K562 (cell line): Measurements from ENCODE around the gene PRSS53.
"Not testable (repeated sequence)": the region's sequence is repeated elsewhere in the genome, so short reads cannot be mapped to it uniquely, and the experiment has no call there.

Source experiments
- GATA2 ChIP-seq: sonication (generic); formaldehyde crosslinking; IDR thresholded peaks from 2 replicates; pipeline ENCODE4 v1.4.0; 2020; ENCODE audit warnings: mild to moderate bottlenecking, missing genetic modification reagents
- NR3C1 ChIP-seq: sonication (generic); formaldehyde crosslinking; IDR thresholded peaks from 2 replicates; pipeline ENCODE4 v1.8.1; 2022; ENCODE audit warnings: missing genetic modification reagents
- RBM22 ChIP-seq: fragments of 200-400 bp; formaldehyde crosslinking; IDR thresholded peaks from 2 replicates; pipeline ENCODE4 v1.6.1; 2018; ENCODE audit warnings: low read length, low read depth; ENCODE audit not compliant: poor library complexity, severe bottlenecking
- RFX5 ChIP-seq: IDR thresholded peaks from 2 replicates; pipeline ENCODE4 v1.6.1; 2011; ENCODE audit warnings: low read depth, mild to moderate bottlenecking, improper control_type of control experiment, low read length
- TARDBP ChIP-seq: fragments of 450-650 bp; IDR thresholded peaks from 2 replicates; pipeline ENCODE4 v1.6.1; 2016
- ZKSCAN1 ChIP-seq: fragments of 150-350 bp; IDR thresholded peaks from 2 replicates; pipeline ENCODE4 v1.6.1; 2016; ENCODE audit warnings: low read depth, low read length
- ZSCAN29 ChIP-seq: fragments of 450-650 bp; IDR thresholded peaks from 2 replicates; pipeline ENCODE4 v1.6.1; 2017
- TF ChIP-seq, protein P1 (sequence below), 3 experiments: IDR thresholded peaks in 2 of 3; conservative IDR thresholded peaks in 1 of 3; 2 replicates each; pipeline ENCODE4 v1.5.1; 2011 to 2012; ENCODE audit warnings: low read length in 3 of 3, mild to moderate bottlenecking in 3 of 3, control low read depth in 2 of 3, improper control_type of control experiment in 1 of 3, inconsistent platforms in 1 of 3, low read depth in 1 of 3, mixed read lengths in 1 of 3, moderate library complexity in 1 of 3; ENCODE audit not compliant: insufficient read depth in 2 of 3
- TF ChIP-seq, protein P2 (sequence below): sonication (generic); formaldehyde crosslinking; IDR thresholded peaks from 2 replicates; pipeline ENCODE4 v1.9.0; 2022; ENCODE audit warnings: mild to moderate bottlenecking, missing genetic modification reagents
- TF ChIP-seq, protein P3 (sequence below): sonication (generic); formaldehyde crosslinking; IDR thresholded peaks from 2 replicates; pipeline ENCODE4 v1.8.1; 2023; ENCODE audit warnings: mild to moderate bottlenecking, missing genetic modification reagents
- TF ChIP-seq, protein P4 (sequence below): sonication (generic); formaldehyde crosslinking; IDR thresholded peaks from 2 replicates; pipeline ENCODE4 v1.8.1; 2023; ENCODE audit warnings: mild to moderate bottlenecking, missing genetic modification reagents
- TF ChIP-seq, protein P5 (sequence below), 2 experiments: fragments of 450-650 bp; formaldehyde crosslinking in 1 of 2; IDR thresholded peaks; 2 replicates each; pipeline versions ENCODE4 v1.4.0 to v1.6.1; 2014 to 2020; ENCODE audit warnings: mild to moderate bottlenecking in 2 of 2, borderline replicate concordance in 1 of 2, low read depth in 1 of 2

DNA sequence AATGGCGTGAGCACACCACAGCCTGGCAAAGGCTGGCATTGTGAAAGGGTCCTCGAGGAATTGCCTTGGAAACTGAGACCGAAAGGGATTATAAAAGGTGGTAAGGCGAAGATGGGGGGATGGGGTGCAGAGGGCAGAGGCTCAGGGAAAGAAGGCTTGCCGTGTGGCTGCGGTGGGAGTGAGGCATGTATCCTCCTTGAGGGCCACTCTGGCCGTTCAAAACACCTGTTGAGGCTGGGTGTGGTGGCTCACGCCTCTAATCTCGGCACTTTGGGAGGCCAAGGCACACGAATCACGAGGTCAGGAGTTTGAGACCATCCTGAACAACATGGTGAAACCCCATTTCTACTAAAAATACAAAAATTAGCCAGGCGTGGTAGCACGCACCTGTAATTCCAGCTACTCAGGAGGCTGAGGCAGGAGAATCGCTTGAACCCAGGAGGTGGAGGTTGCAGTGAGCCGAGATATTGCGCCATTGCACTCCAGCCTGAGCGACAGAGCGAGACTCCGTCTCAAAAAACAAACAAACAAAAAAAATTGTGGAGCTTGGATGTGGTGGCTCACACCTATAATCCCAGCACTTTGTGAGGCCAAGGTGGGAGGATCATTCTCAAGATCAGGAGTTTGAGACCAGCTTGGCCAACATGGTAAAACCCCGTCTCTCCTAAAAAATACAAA, 48.2 kb upstream of the PRSS53 start:
- not testable (repeated sequence) for TF ChIP-seq GATA2 (CRISPR knock-in tag); NR3C1; ZKSCAN1; RBM22; ZSCAN29; RFX5; TARDBP
- TF ChIP-seq, protein P1, sequence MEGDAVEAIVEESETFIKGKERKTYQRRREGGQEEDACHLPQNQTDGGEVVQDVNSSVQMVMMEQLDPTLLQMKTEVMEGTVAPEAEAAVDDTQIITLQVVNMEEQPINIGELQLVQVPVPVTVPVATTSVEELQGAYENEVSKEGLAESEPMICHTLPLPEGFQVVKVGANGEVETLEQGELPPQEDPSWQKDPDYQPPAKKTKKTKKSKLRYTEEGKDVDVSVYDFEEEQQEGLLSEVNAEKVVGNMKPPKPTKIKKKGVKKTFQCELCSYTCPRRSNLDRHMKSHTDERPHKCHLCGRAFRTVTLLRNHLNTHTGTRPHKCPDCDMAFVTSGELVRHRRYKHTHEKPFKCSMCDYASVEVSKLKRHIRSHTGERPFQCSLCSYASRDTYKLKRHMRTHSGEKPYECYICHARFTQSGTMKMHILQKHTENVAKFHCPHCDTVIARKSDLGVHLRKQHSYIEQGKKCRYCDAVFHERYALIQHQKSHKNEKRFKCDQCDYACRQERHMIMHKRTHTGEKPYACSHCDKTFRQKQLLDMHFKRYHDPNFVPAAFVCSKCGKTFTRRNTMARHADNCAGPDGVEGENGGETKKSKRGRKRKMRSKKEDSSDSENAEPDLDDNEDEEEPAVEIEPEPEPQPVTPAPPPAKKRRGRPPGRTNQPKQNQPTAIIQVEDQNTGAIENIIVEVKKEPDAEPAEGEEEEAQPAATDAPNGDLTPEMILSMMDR (IDR thresholded peaks at IDR 0.05 in 2 of 3, conservative IDR thresholded peaks at IDR 0.05 in 1 of 3; ENCODE audit: insufficient read depth in 2 of 3, low read depth in 1 of 3, low read length in 3 of 3), result not testable (repeated sequence)
- TF ChIP-seq, protein P2, sequence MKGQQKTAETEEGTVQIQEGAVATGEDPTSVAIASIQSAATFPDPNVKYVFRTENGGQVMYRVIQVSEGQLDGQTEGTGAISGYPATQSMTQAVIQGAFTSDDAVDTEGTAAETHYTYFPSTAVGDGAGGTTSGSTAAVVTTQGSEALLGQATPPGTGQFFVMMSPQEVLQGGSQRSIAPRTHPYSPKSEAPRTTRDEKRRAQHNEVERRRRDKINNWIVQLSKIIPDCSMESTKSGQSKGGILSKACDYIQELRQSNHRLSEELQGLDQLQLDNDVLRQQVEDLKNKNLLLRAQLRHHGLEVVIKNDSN (CRISPR knock-in tag), result not testable (repeated sequence)
- TF ChIP-seq, protein P3, sequence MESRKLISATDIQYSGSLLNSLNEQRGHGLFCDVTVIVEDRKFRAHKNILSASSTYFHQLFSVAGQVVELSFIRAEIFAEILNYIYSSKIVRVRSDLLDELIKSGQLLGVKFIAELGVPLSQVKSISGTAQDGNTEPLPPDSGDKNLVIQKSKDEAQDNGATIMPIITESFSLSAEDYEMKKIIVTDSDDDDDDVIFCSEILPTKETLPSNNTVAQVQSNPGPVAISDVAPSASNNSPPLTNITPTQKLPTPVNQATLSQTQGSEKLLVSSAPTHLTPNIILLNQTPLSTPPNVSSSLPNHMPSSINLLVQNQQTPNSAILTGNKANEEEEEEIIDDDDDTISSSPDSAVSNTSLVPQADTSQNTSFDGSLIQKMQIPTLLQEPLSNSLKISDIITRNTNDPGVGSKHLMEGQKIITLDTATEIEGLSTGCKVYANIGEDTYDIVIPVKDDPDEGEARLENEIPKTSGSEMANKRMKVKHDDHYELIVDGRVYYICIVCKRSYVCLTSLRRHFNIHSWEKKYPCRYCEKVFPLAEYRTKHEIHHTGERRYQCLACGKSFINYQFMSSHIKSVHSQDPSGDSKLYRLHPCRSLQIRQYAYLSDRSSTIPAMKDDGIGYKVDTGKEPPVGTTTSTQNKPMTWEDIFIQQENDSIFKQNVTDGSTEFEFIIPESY, result not testable (repeated sequence)
- TF ChIP-seq, protein P4, sequence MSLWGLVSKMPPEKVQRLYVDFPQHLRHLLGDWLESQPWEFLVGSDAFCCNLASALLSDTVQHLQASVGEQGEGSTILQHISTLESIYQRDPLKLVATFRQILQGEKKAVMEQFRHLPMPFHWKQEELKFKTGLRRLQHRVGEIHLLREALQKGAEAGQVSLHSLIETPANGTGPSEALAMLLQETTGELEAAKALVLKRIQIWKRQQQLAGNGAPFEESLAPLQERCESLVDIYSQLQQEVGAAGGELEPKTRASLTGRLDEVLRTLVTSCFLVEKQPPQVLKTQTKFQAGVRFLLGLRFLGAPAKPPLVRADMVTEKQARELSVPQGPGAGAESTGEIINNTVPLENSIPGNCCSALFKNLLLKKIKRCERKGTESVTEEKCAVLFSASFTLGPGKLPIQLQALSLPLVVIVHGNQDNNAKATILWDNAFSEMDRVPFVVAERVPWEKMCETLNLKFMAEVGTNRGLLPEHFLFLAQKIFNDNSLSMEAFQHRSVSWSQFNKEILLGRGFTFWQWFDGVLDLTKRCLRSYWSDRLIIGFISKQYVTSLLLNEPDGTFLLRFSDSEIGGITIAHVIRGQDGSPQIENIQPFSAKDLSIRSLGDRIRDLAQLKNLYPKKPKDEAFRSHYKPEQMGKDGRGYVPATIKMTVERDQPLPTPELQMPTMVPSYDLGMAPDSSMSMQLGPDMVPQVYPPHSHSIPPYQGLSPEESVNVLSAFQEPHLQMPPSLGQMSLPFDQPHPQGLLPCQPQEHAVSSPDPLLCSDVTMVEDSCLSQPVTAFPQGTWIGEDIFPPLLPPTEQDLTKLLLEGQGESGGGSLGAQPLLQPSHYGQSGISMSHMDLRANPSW (CRISPR knock-in tag), result not testable (repeated sequence)
- TF ChIP-seq, protein P5, sequence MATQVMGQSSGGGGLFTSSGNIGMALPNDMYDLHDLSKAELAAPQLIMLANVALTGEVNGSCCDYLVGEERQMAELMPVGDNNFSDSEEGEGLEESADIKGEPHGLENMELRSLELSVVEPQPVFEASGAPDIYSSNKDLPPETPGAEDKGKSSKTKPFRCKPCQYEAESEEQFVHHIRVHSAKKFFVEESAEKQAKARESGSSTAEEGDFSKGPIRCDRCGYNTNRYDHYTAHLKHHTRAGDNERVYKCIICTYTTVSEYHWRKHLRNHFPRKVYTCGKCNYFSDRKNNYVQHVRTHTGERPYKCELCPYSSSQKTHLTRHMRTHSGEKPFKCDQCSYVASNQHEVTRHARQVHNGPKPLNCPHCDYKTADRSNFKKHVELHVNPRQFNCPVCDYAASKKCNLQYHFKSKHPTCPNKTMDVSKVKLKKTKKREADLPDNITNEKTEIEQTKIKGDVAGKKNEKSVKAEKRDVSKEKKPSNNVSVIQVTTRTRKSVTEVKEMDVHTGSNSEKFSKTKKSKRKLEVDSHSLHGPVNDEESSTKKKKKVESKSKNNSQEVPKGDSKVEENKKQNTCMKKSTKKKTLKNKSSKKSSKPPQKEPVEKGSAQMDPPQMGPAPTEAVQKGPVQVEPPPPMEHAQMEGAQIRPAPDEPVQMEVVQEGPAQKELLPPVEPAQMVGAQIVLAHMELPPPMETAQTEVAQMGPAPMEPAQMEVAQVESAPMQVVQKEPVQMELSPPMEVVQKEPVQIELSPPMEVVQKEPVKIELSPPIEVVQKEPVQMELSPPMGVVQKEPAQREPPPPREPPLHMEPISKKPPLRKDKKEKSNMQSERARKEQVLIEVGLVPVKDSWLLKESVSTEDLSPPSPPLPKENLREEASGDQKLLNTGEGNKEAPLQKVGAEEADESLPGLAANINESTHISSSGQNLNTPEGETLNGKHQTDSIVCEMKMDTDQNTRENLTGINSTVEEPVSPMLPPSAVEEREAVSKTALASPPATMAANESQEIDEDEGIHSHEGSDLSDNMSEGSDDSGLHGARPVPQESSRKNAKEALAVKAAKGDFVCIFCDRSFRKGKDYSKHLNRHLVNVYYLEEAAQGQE (IDR thresholded peaks at IDR 0.05; ENCODE audit: borderline replicate concordance), result not testable (repeated sequence)
- TF ChIP-seq, protein P5 (CRISPR knock-in tag; IDR thresholded peaks at IDR 0.05; ENCODE audit: low read depth), result not testable (repeated sequence)
